CD4-positive, alpha-beta T cell treated with Interleukin-4 for 4 hours (primary cell): Measurements from ENCODE around the gene DDN.
A peak's percentile ranks its signal among the peaks of the same experiment; 100 is the strongest.

Source experiments
- DNase-seq: peaks from one replicate; pipeline ENCODE4 v3.0.0-alpha.2; 2020

The DDN gene

DNA sequence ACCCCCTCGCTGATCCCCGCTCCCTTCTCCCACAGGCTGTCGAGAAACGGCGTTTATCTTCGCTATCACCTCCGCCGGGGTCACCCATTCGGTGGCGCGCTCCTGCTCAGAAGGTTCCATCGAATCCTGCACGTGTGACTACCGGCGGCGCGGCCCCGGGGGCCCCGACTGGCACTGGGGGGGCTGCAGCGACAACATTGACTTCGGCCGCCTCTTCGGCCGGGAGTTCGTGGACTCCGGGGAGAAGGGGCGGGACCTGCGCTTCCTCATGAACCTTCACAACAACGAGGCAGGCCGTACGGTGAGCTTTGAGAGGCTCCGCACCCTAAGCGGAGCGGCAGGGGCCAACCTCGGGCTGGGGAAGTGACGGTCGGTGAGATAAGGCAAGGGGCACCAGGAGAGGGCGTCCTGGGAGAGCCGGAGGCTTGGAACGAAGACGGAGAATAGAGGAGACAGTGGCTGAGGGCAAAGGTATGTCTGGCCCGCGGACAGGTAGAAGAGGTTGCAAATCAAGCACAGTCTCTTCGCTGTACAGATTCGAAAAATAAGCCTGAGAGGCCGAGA is 18.7 kb downstream of the DDN start:
- DNase-seq, result peak; percentile 13

DNA sequence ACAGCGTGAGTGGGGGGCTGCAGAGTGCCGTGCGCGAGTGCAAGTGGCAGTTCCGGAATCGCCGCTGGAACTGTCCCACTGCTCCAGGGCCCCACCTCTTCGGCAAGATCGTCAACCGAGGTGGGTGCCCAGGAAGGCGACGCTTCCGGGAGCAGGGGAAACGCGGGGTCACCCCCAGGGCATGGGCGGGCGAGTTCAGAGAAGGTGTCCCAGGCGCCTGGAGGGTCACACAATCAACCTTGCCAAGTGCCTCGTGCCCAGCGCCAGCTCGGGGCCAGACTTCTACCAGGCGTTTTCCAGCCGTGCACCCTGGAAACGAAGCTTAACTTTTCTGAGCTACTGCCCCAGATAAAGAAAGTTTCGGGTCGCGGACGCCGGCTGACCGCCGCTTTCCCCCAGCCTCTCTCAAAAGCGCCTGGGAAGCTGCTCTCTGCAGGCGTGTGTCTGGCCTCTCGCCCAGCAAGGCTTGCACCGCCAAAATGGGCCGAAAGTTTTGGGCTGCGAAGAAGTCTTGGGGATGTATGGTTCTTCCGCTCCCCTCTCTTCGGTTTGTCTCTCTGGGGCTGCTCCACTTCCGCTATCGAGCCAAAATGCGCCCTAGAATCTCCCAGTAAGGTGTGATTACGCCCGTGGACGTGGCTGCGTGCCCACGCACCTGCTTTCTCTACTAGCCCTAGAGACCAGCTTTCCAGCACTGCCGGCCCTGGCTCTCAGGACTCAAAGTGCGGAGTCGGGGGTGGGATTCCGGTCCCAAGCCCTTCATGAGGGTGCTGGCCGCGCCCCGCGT is 19.4 kb downstream of the DDN start:
- peak; percentile 43 for DNase-seq

DNA sequence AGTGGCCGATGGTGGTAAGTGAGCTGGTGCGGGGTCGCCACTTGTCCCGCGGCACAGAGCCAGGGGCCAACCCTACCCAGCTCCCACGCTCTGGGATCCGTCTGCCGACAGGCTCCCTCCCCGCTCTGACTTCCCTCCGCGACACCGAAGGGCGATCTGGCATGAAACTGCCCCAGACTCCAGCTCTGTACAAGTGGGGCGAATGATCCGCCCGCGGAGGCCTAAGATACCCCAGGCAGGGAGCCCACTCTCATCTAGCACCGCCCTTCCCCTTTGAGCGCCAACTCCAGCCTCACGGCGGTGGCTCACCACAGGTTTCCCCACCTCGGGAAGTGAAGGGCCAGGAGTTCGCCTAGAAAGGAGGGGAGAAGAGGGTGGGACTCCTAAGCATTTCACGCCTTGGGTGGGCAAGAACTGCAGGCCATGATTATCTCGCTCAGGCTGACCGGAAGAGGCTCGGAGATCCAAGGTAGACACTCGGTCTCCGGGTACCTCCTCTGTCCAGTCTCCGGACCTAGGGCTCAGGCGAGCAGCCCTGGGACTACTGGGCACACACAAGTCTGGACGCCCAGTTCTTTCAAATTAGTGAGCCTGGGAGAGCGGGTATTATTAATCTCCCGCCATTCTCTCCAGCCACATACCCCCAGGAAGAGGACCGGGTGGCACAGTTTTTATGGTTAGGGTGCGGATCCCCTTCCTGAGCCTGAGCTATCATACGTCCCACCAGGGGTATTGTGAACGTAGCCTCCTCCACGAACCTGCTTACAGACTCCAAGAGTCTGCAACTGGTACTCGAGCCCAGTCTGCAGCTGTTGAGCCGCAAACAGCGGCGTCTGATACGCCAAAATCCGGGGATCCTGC is 20.2 kb downstream of the DDN start:
- DNase-seq, result no peak

DNA sequence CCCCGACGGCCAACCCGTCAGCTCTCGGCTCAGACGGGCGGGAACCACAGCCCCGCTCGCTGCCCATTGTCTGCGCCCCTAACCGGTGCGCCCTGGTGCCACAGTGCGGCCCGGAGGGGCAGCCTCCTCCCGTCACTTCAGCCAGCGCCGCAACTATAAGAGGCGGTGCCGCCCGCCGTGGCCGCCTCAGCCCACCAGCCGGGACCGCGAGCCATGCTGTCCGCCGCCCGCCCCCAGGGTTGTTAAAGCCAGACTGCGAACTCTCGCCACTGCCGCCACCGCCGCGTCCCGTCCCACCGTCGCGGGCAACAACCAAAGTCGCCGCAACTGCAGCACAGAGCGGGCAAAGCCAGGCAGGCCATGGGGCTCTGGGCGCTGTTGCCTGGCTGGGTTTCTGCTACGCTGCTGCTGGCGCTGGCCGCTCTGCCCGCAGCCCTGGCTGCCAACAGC is 20.9 kb downstream of the DDN start, which contains the start of gene WNT1:
Gene WNT1, plus strand, starts transcription at position 32 of the 450 bp plus-strand sequence. Its CDS starts 329 bp downstream, at position 361.
- DNase-seq, result no peak

DNA sequence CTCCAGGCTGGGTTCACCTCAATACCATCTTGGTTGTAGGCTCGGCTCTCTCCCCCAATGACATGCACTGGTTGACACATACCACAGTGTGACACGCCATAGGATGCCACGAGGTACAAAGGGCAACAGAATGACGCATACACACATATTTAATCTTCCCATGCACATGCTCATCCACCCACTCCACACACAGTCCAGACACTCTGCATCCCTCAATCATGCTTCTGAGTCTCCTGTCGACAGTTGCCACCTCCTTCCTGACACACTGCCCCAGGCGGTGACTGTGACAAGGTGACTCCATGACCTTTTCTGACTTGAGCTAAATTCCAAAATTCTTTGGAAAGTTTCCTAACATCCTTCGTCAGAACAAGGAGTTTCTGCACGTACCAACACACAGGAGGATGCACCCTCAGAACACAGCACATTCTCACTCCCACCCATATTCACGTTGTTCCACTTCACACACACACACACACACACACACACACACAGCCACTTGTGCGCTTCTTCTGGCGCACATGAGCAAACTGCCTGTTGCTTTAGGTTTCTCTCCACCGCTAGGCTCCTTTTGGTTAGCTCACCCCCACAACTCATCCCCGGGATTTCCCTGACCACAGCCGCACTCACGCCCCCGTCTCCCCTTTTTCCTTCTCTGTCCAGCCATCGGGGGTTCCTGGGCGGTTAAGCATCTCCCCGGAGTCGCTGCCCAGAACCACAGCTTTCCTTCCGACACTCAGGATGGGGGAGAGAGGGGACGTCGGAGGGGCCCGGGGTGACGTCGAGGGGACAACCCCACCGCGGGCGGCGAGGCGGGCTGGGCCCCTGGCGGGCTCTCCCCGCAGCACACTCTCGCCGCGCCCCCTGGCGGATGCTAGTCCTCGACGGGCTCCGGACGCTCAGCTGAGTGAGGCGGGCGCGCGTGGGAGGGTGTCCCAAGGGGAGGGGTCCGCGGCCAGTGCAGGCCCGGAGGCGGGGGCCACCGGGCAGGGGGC is 21.6 kb downstream of the DDN start:
- DNase-seq, result peak; percentile 68

DNA sequence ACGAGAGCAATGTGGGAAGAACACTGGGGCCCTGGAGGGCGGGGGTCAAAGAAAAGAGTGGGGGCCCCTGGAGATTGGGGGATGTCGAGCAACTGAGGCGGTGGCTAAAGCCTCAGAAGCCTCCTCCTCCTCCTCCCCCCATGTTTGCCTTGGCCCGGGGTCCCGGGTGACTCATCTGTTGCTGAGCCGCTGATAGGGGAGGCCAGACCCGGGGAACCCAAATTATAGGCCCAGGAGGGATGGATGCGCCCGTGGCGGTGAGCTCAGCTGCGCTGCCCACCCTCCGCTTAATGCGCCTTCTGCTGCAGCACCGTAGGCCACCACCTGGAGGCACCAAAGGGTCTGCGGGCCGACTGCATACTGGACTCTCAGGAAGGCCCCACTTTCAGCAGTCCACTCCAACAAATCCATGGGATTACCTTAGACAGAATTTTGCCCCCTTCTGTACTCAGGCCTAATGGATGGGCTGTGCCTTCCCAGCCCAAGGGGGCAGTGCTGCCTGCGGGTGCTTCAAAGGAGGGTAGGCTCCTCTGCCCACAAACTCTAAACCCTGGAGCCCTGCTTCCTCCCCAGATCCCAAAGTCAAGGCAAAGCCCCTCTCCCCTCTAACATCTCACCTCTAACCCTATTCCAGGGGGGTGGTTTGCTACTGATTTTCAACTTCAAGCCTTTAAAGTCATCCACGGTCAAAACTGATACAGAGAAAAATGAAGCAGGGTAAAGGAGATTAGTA is 25.1 kb downstream of the DDN start:
- peak; percentile 34 for DNase-seq

DNA sequence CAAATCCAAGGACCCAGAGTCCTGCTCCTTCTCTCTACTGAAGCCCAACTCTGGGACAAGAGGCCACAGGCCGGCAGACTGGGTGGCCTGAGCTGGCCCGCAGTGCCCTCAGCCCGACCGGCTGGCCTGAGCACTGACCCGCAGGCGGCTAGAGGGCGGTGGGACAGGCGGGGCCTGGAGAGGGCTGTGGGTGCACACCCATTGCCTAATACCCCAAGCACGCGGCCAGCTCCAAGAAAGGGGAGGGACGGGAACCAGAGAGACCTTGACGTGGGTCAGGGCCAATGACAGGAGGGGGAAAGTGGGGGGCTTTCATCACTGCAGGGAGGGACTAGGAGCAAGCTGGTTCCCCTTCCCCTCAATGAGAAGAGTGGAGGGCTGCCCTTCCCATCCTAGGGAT is 25.6 kb downstream of the DDN start:
- no peak for DNase-seq

DNA sequence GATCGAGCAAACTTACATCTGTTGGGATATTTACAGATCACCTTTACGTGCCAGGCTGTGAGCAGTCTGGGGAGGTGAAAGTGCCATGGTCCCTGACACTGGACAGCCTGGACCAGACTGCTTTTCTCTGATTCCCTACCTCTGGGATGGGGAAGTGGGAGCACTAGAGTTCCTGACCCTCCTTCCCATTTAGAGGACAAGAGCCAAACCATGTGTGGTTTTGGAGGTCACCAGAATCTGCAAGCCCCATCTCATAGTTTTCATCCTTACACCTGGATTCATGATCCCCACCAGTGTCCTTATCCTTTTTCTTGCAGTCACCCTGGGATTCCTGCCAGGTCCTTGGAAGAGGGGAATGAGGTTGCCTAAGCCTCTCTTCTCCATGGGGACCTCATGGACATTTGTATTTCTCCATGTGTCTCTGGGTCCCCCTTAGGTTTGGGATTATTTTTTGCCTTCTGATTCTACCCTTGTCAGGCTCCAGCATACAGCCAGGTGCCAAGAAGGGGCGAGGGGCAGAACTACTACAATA is 26.2 kb downstream of the DDN start:
- no peak for DNase-seq

DNA sequence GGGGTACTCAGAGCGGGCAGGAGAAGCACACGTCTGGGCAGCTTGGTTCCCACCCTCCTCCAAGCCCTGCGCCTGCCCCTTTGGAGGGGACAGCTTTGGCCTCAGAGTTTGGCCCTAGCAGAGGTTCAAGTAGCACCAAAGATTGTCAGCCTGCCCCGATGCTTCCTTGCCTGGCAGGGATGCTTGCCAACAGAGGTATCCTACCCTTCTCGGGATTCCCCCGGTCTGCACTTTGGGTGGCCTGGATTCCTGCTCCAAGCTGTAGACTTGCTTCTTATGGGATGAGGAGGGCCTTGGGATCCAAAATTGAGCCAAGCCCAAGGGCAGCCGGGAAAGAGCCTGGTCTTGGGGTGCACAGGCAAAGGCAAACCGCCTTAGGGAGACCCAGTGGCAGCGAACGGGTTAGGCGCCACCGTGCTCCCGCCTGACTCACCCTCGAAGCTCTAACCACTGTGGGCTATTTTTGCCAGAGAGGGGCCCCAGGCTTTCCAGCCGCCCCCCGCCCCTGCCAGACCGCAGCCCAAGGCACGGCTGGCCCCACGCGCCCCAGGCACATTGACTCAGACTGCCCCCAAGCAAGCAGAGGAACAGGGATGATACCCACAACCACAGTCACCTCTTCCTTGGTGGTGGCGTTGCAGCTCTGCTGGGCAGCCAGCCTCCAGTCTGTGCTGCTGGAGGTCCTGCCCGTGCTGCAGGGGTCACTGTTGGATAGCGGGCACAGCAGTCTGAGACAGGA is 26.8 kb downstream of the DDN start:
- DNase-seq, result no peak

DNA sequence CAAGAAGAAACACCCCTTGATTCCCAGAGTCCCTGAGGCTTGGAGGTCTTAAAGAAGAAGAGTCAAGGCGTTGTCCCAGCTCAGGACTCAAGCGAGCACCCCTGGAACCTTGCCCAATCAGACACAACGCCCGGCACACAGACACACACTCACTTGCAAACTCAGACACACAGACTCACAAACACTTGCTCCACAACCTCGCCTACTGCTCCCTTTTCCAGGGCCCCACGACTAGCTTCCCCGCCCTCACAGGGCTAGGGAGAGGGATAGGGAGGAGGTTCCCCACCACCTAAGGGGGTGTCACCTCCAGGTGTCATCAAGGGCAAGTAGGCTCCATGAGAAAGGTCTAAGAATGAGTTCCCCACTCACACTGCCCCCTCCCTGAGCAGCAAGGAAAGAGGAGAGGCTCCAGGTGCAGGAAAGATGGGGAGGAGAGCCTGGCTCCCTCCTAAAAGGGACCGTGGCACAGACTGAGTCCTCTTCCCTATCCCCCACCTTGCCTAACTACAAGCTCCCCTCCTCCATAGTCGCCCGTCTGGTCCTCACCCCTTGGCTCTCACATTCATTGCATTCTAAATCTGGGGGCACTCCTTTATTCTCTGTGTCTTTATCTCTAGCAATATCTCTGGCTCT is 28.4 kb downstream of the DDN start:
- DNase-seq, result no peak

DNA sequence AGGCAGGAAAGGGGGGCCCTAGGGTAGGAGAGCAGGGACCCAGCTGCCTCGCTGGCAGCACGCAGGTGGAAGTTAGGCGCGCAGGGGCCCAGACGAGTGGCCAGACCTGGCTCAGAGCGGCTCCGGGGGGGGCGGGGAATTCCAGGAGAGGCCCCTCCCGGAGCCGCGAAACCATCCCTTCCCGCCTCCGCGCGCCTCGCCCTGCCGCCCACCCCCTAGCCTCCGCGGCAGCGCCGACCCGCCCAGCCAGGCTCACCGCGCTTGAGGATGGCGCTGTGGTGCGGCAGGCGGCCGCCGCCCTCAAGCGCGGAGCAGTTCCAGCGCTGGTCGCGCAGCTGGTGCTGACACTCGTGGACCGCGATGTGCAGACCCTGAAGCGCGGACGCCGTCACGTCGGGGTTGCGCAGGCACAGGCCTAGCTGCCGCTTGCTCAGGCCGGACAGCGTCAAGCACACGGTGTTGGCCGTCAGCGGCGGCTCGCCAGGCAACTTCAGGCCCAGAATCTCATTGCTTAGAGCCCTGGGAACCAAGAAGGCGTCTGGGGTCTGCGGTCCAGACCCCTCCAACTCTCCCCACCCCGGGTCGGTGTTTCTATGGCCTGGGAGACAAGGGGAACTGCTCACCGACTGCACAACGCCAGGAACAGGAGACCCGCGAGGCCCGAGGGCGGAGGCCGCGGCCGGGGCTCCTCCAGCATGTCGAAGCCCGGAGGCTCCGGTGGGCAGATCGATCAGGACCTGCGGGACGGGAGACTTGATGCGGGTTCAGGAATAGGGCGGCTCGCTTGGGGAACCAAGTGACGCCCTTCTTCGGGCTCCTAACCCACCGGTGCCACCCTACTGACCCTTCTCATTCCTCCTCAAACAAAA is 29.1 kb downstream of the DDN start:
- peak; percentile 19 for DNase-seq

DNA sequence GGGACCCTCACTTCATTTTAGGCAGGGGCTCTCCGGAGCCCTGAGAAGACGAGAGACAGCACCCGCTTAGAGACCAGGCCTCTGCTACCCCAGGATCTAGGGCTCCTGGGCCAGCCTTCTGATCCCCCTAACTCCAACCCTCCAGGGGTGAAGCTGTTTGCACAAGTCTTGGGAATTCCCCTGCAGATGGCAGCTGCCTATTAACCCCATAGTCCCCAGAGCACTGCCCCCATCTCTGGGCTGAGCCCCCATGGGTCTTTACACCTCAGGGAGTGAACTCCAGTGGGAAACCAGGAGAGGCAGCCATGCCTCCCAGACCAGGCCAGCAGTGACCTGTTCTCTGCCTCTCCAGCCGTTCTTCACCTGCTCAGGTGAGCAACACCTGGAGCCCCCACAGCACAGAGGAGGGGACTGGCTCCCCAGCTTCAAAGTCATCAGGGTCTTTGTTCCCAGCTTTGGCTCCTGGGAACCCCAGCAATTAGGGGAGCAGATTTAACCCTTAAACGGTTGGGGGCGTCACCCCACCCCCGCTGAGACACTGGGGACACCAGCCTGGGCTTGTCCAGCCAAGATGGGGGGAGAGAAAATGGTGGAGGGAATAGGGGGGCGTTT is 29.9 kb downstream of the DDN start:
- no peak for DNase-seq

DNA sequence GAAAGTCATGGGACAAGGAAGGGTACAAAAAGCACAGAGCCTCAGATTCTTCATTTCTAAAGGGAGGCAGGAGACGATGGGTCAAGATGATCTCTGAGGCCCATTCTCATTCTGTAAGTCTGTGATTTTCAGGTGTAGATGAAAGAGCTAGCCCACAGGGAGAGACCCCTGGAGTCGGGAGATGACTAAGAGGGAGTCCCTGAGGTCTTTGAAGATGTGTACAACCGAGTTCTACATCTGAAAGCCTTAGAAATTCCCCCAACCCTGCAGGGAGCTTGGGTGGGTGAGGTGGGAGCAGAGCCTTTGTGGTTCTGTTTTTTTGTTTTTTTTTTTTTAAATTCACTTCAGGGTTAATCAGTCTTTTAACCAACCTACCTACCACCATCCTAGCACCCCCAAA is 30.7 kb downstream of the DDN start:
- DNase-seq, result no peak

DNA sequence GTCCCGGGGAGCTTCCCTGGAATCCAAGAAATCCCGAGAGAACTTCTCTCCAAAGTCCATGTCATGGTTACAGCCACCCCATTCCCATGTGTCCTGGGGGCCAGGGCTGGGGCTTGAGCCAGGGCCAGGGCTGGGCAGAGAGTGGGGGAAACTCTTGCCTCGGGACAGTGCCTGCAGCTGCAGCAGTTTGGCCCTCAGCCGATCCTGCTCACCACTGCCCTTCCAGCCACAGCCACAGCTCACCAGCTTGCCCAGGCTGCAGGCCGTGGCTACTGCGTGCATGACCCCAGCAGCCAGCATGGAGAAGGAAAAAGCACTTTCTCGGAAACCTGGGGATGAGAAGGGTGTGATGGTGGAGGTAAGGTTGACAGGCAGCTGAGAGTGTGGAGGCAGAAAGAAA is 31.2 kb downstream of the DDN start:
- DNase-seq, result no peak

DNA sequence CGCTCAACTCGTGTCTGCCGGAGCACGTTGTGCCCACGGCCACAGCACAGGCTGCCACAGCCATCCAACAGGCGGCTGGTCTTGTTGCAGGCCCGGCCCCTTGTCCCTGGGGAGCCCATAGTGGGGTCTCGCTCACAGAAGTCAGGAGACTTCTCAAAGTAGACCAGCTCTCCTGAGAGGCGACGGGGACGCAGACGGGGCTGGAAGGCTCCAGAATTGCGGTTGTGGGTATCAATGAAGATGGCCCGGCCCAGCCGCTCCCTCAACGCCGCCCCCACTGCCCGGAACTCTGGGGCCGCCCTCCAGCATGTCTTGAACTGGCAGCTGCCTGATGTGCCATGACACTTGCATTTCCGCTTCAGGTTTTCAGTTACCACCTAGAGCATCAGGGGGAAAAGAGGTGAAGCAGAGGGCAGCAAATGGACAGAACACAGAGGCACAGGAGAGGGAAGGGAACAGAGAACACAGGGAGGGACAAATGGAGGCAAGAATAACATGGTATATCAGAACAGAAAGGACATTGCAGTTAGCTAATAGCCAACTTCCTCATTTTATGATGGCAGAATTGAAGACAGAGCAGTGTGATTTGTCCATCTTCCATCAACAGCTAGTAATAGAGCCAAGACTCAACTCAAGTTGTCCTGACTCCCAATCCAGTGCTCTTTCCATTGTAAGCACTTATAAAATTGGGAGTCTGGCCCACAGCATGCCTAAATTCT is 32.8 kb downstream of the DDN start:
- DNase-seq, result no peak

DNA sequence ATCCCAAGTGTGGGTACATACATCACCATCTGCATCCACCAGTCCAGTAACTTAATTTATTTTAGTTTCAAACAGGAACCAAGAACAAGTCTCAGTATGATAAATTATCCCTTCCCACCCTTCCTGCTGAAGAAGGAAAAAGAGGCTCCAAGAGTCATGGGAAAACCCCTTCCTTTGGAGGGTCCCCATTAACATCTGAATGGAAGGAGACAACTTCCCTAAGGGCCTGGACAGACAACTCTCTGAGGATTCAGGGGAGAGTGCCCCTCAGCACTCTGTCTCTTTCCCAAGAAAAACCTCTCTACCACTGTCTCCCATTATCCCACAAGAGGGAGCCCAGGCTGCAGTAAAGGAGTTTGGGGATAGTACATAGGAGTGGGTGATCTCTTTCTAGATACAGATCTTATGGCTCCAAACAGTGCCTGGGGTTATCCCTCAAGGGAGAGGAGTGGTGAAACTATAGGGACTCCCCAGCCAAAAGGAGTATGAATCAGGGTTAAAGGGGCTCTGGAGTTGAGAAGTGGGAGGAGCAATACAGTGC is 33.8 kb downstream of the DDN start:
- no peak for DNase-seq

DNA sequence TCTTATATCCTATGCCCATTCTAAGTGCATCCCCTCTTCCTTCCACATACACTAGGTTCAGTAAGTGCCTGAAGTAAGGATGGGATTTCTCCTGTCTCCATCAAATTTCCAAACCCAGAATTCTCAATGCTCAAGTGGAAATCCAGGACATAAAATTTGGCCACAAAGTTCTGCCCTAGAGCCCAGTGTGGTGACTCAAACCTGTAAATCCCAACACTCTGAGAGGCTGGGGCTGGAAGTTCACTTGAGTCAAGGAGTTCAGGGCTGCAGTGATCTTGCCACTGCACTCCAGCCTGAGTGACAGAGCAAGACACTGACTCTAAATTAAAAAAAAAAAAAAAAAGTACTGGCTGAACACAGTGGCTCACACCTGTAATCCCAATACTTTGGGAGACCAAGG is 37.4 kb downstream of the DDN start:
- no peak for DNase-seq

DNA sequence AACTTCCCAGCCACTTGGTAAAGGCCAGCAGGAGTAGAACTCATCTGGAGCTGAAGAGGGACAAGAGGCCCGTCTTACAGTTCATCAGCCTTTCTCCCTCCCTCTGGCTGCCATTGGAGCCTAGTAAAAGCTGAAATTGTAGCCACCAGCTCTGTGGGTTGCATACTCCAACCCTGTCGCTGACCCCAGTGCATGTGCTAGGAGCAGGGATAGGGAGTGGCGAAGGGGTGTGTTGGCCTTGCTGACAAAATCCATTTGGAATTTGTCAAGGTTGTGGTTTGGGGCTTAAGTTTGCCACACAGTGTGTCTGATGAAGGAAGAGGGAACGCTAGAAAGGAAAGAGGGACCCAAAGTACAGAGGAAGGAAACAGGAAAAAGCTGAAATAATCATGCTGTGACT is 37.8 kb downstream of the DDN start:
- DNase-seq, result no peak
